Mesenchymal stem cell (in vitro differentiated cells and primary cell): ENCODE results near the gene SLC44A5.

Experiments used
- DNase-seq: peaks from one replicate; pipeline ENCODE4 v3.0.0-alpha.2; 2013
- H2AFZ ChIP-seq: one replicate; pipeline ENCODE4 v1.6.1; 2013; ENCODE audit warnings: low read depth, mild to moderate bottlenecking, control low read depth, inconsistent platforms, low read length, moderate library complexity
- H2AK5ac ChIP-seq: 2 replicates; pipeline ENCODE4 v1.6.1; 2013; ENCODE audit warnings: low read length, moderate library complexity, mild to moderate bottlenecking, inconsistent platforms; ENCODE audit not compliant: severe bottlenecking
- H2BK120ac ChIP-seq: one replicate; pipeline ENCODE4 v1.6.1; 2013; ENCODE audit warnings: low read depth, mild to moderate bottlenecking, inconsistent platforms, low read length, moderate library complexity
- H2BK12ac ChIP-seq, 2 experiments: one replicate each; pipeline ENCODE4 v1.6.1; 2013; ENCODE audit warnings: inconsistent platforms in 2 of 2, low read length in 2 of 2, mild to moderate bottlenecking in 2 of 2, moderate library complexity in 2 of 2, control low read depth in 1 of 2
- H2BK15ac ChIP-seq: one replicate; pipeline ENCODE4 v1.6.1; 2013; ENCODE audit warnings: mild to moderate bottlenecking, low read depth, inconsistent platforms; ENCODE audit not compliant: poor library complexity, severe bottlenecking
- H2BK5ac ChIP-seq: 2 replicates; pipeline ENCODE4 v1.6.1; 2013; ENCODE audit warnings: low read depth, mild to moderate bottlenecking, low read length, control low read depth, inconsistent platforms; ENCODE audit not compliant: poor library complexity, severe bottlenecking
- H3K14ac ChIP-seq, 2 experiments: one replicate each; pipeline ENCODE4 v1.6.1; 2013; ENCODE audit warnings: inconsistent platforms in 2 of 2, low read length in 2 of 2, control low read depth in 1 of 2, mild to moderate bottlenecking in 1 of 2, moderate library complexity in 1 of 2
- H3K18ac ChIP-seq, 2 experiments: one replicate each; pipeline ENCODE4 v1.6.1; 2013; ENCODE audit warnings: inconsistent platforms in 2 of 2, low read length in 2 of 2, control low read depth in 1 of 2, low read depth in 1 of 2, mild to moderate bottlenecking in 1 of 2
- H3K23ac ChIP-seq, 2 experiments: one replicate each; pipeline ENCODE4 v1.6.1; 2013; ENCODE audit warnings: inconsistent platforms in 2 of 2, low read length in 2 of 2, mild to moderate bottlenecking in 2 of 2, moderate library complexity in 2 of 2, control low read depth in 1 of 2
- H3K27ac ChIP-seq: 2 replicates; pipeline ENCODE4 v1.5.1; 2013; ENCODE audit warnings: mild to moderate bottlenecking, moderate library complexity, low read length, control low read depth, inconsistent platforms; ENCODE audit not compliant: poor library complexity, severe bottlenecking
- H3K27me3 ChIP-seq, 2 experiments: 2 replicates each; pipeline versions ENCODE4 v1.6.1 to v1.7.0; 2013; ENCODE audit warnings: low read length in 2 of 2, mild to moderate bottlenecking in 2 of 2, moderate library complexity in 2 of 2, control low read depth in 1 of 2, inconsistent platforms in 1 of 2; ENCODE audit not compliant: control insufficient read depth in 1 of 2, insufficient read depth in 1 of 2
- H3K36me3 ChIP-seq, 2 experiments: 2 replicates each; pipeline versions ENCODE4 v1.6.1 to v1.7.0; 2013; ENCODE audit warnings: low read length in 2 of 2, control low read depth in 1 of 2, inconsistent platforms in 1 of 2, low read depth in 1 of 2, mild to moderate bottlenecking in 1 of 2; ENCODE audit not compliant: insufficient read depth in 2 of 2, control insufficient read depth in 1 of 2
- H3K4ac ChIP-seq, 2 experiments: one replicate each; pipeline ENCODE4 v1.6.1; 2013; ENCODE audit warnings: inconsistent platforms in 2 of 2, low read length in 2 of 2, mild to moderate bottlenecking in 2 of 2, moderate library complexity in 2 of 2, control low read depth in 1 of 2, low read depth in 1 of 2
- H3K4me1 ChIP-seq: 2 replicates; pipeline ENCODE4 v1.6.1; 2013; ENCODE audit warnings: low read depth, low read length, control low read depth; ENCODE audit not compliant: control insufficient read depth, insufficient read depth
- H3K4me2 ChIP-seq: 2 replicates; pipeline ENCODE4 v1.6.1; 2013; ENCODE audit warnings: low read length, mild to moderate bottlenecking, inconsistent platforms; ENCODE audit not compliant: poor library complexity, severe bottlenecking
- H3K4me3 ChIP-seq, 2 experiments: 2 replicates each; pipeline versions ENCODE4 v1.5.1 to v1.7.0; 2013; ENCODE audit warnings: low read length in 2 of 2, mild to moderate bottlenecking in 2 of 2, control low read depth in 1 of 2, low read depth in 1 of 2; ENCODE audit not compliant: insufficient read depth in 1 of 2
- H3K79me1 ChIP-seq: replicated peaks from 2 replicates; pipeline ENCODE4 v1.6.1; 2013; ENCODE audit warnings: mild to moderate bottlenecking, control low read depth, low read length, inconsistent platforms; ENCODE audit not compliant: poor library complexity, severe bottlenecking
- H3K9ac ChIP-seq: 2 replicates; pipeline ENCODE4 v1.7.0; 2013; ENCODE audit warnings: mild to moderate bottlenecking, low read length, moderate library complexity
- H3K9me3 ChIP-seq: 2 replicates; pipeline ENCODE4 v1.7.0; 2013; ENCODE audit warnings: mild to moderate bottlenecking, low read length; ENCODE audit not compliant: control insufficient read depth
- H4K8ac ChIP-seq: one replicate; pipeline ENCODE4 v1.6.1; 2013; ENCODE audit warnings: inconsistent platforms, mild to moderate bottlenecking, low read length, moderate library complexity
- H4K91ac ChIP-seq: one replicate; pipeline ENCODE4 v1.6.1; 2013; ENCODE audit warnings: mild to moderate bottlenecking, low read length, inconsistent platforms
- WGBS: methylation state at CpG from one replicate; pipeline ENCODE4 v1.1.7; 2013; ENCODE audit warnings: mixed read lengths; 5-methylcytosine and 5-hydroxymethylcytosine counted together

The SLC44A5 gene

DNA sequence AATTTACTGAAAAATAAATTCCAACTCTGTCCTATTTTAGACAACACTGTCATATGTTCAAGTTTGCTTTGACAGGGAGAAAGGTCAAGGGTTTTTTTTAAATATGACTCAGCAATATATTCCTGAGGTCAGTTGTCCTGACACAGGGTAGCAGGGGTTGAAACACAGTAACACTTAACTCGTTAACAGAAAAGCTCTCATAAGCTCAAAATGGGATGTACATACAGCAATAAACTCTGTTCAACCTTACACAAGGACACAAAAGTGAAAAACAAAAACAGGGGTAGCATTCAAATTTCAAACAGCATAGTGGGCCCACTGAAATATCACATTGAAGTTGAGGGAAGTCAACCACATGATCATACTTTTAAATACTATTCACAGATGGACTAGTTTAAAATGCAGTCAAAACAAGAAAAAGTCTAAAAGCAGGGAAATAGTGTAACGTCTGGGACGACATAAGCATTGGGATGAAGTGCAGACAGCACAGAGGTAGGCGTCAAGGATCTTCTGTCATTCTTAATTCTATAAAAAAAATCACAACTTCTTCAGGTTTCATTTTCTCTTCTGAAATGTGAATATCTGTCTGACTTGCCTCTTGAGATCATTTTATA lies 89.9 kb downstream of the SLC44A5 start:
- H3K79me1 ChIP-seq, result no peaks in the 10 kb centered on the region
- no peak overlapping the region for H3K4ac ChIP-seq
- no peak overlapping the region for H3K4me3 ChIP-seq
- H3K9me3 ChIP-seq, result no peaks in the 10 kb centered on the region
- H3K27me3 ChIP-seq, result no peaks in the 10 kb centered on the region
- H4K8ac ChIP-seq, result no peak overlapping the region
- H2BK15ac ChIP-seq, result no peak overlapping the region
- no peak overlapping the region for H3K14ac ChIP-seq
- no peak overlapping the region for H2BK5ac ChIP-seq
- H3K9ac ChIP-seq, result no peak overlapping the region
- H3K27ac ChIP-seq, result no peak overlapping the region
- H3K23ac ChIP-seq, result no peak overlapping the region
- WGBS, result 79% methylated on average over 3 of the region's 4 CpGs
- H3K4me2 ChIP-seq, result no peak overlapping the region
- no peak overlapping the region for H2BK120ac ChIP-seq
- no peak overlapping the region for H2AK5ac ChIP-seq
- DNase-seq, result no peak
- H3K4me1 ChIP-seq, result no peaks in the 10 kb centered on the region
- no peak overlapping the region for H2BK12ac ChIP-seq
- H2AFZ ChIP-seq, result no peak overlapping the region
- no peak overlapping the region for H3K18ac ChIP-seq
- H4K91ac ChIP-seq, result no peak overlapping the region
- H3K36me3 ChIP-seq, result no peaks in the 10 kb centered on the region

- Histone ChIP-seq H3K9me3 (no peaks in the 10 kb centered on the region), H3K4me2 (no peak overlapping the region), H2AFZ (no peak overlapping the region), H2BK5ac (no peak overlapping the region), H3K79me1 (no peaks in the 10 kb centered on the region), H3K4me3 (no peak overlapping the region), H3K4ac (no peak overlapping the region), H3K14ac (no peak overlapping the region), H3K23ac (no peak overlapping the region), H3K9ac (no peak overlapping the region), H4K91ac (no peak overlapping the region), H2BK120ac (no peak overlapping the region), H3K36me3 (no peaks in the 10 kb centered on the region), H4K8ac (no peak overlapping the region), H3K18ac (no peak overlapping the region), H2BK12ac (no peak overlapping the region), H3K27ac (no peak overlapping the region), H2AK5ac (no peak overlapping the region), H3K27me3 (no peaks in the 10 kb centered on the region), H2BK15ac (no peak overlapping the region), H3K4me1 (no peaks in the 10 kb centered on the region)
- DNase-seq, result peak; percentile 19
- WGBS, result 83% methylated on average over 1 of the region's 1 CpG
Observed at GRCh38 chr1:75519651-75520427, 91.1 kb downstream of the SLC44A5 start.

DNA sequence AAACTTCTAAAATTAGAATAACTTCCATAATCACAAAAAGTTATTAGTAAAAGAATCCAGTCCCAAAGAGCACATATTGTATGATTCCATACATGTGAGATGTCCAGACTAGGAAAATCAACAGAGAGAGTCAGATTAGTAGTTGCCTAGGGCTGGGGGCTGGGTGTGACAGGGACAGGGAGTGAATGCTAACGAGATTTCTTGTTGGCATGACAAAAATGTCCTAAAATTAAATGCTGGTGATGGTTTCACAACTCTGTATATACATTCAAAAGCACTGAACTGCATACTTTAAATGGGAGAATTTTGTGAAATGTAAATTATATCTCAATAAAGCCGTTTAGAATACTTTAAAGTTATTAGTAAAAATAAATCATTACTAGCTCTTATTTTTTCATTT lies 92.2 kb downstream of the SLC44A5 start:
- Histone ChIP-seq H3K27ac (no peak overlapping the region), H3K9me3 (no peaks in the 10 kb centered on the region), H4K8ac (no peak overlapping the region), H3K4me2 (no peak overlapping the region), H2BK120ac (no peak overlapping the region), H2BK12ac (no peak overlapping the region), H3K9ac (no peak overlapping the region), H3K79me1 (no peaks in the 10 kb centered on the region), H3K4ac (no peak overlapping the region), H2BK5ac (no peak overlapping the region), H3K23ac (no peak overlapping the region), H3K4me3 (no peak overlapping the region), H3K36me3 (no peaks in the 10 kb centered on the region), H3K18ac (no peak overlapping the region), H2AK5ac (no peak overlapping the region), H3K14ac (no peak overlapping the region), H3K27me3 (no peaks in the 10 kb centered on the region), H2AFZ (no peak overlapping the region), H2BK15ac (no peak overlapping the region), H3K4me1 (no peaks in the 10 kb centered on the region), H4K91ac (no peak overlapping the region)
- DNase-seq, result no peak
- WGBS, result no CpG with 5 or more reads among the region's 2 CpGs

DNA sequence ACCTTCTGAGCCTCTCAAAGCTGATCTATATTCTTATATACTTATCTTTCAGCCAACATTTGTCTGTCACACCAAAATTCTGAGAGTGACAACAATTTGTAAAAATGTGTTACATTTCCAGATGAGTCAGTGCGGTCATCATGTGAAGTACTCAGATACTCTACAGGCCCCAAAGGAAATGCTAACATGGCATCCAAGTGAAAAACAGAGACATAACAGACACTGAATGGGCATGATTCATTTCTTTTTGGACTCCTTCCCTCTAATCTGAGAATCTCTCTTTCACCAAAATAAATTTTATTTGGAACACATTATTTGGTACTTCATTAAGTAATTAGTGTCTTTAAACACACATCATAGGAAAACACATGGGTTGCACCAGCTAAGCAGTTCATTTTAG lies 96.6 kb downstream of the SLC44A5 start:
- Histone ChIP-seq H3K4me1 (no peaks in the 10 kb centered on the region), H3K14ac (no peak overlapping the region), H3K4me2 (no peak overlapping the region), H3K36me3 (no peaks in the 10 kb centered on the region), H2BK5ac (no peak overlapping the region), H3K9me3 (peaks cover 3% of the 10 kb centered on the region), H2AFZ (no peak overlapping the region), H2BK120ac (no peak overlapping the region), H3K27me3 (no peaks in the 10 kb centered on the region), H3K79me1 (no peaks in the 10 kb centered on the region), H3K4me3 (no peak overlapping the region), H3K18ac (no peak overlapping the region), H4K8ac (no peak overlapping the region), H2BK15ac (no peak overlapping the region), H2AK5ac (no peak overlapping the region), H3K27ac (no peak overlapping the region), H3K4ac (no peak overlapping the region), H4K91ac (no peak overlapping the region), H2BK12ac (no peak overlapping the region), H3K9ac (no peak overlapping the region), H3K23ac (no peak overlapping the region)
- peak; percentile 37 for DNase-seq
- 90% methylated on average over 1 of the region's 1 CpG for WGBS
